GM10248 (cell line): Measurements from ENCODE around the gene TMOD1.

Experiments used
- CTCF ChIA-PET: fragments of 300-600 bp; sonication (Branson Sonifier 250); formaldehyde crosslinking; extraction: SDS; loops from one replicate; lab custom pipeline; 2021; ENCODE audit warnings: antibody characterized with exemption; lab: Yijun Ruan, JAX
- POLR2A ChIA-PET: fragments of 350-650 bp; sonication (Branson Sonifier 250); formaldehyde crosslinking; extraction: SDS; loops from one replicate; lab custom pipeline; 2020; ENCODE audit warnings: antibody characterized with exemption; lab: Yijun Ruan, JAX
- DNase-seq: peaks from one replicate; pipeline ENCODE4 v3.0.0; 2012; ENCODE audit errors: extremely low spot score
- TF ChIP-seq, protein P1 (sequence below): IDR thresholded peaks from 2 replicates; pipeline ENCODE4 v1.5.1; 2012; ENCODE audit warnings: mild to moderate bottlenecking, low read depth; ENCODE audit errors: extremely low read depth, missing control alignments, control extremely low read depth

TMOD1 gene

GRCh38 chr9:97510797-97511654 is 9.6 kb downstream of the TMOD1 start:
- ChIA-PET CTCF (interaction anchor here (0.9 to 2.8 kb wide), 10 partner anchors 8 to 123 kb away, joined by 3 to 24 read pairs (median 5); partner anchors contain the start of gene TMOD1), POLR2A (interaction anchor here (1.0 to 1.4 kb wide), 2 partner anchors 9 to 122 kb away, joined by 4 to 14 read pairs; partner anchors contain the start of genes NCBP1, TMOD1 and TSTD2)
- TF ChIP-seq, protein P1, sequence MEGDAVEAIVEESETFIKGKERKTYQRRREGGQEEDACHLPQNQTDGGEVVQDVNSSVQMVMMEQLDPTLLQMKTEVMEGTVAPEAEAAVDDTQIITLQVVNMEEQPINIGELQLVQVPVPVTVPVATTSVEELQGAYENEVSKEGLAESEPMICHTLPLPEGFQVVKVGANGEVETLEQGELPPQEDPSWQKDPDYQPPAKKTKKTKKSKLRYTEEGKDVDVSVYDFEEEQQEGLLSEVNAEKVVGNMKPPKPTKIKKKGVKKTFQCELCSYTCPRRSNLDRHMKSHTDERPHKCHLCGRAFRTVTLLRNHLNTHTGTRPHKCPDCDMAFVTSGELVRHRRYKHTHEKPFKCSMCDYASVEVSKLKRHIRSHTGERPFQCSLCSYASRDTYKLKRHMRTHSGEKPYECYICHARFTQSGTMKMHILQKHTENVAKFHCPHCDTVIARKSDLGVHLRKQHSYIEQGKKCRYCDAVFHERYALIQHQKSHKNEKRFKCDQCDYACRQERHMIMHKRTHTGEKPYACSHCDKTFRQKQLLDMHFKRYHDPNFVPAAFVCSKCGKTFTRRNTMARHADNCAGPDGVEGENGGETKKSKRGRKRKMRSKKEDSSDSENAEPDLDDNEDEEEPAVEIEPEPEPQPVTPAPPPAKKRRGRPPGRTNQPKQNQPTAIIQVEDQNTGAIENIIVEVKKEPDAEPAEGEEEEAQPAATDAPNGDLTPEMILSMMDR: no peak
- peak; percentile 62 for DNase-seq

GRCh38 chr9:97511655-97512427 is 10.4 kb downstream of the TMOD1 start:
- no peak for DNase-seq
- POLR2A ChIA-PET: interaction anchor here (1.0 to 1.4 kb wide), 2 partner anchors 10 to 122 kb away, joined by 4 to 14 read pairs; partner anchors contain the start of genes NCBP1, TMOD1 and TSTD2
- CTCF ChIA-PET: interaction anchor here (1.0 to 2.8 kb wide), 8 partner anchors 7 to 124 kb away, joined by 4 to 24 read pairs (median 6); partner anchors contain the start of gene TMOD1
- TF ChIP-seq, protein P1: no peak

GRCh38 chr9:97512966-97513560 is 11.6 kb downstream of the TMOD1 start:
- ChIA-PET CTCF (interaction anchor here (0.9 to 1.5 kb wide), 4 partner anchors 12 to 103 kb away, joined by 3 to 5 read pairs (median 4); partner anchors contain the start of gene TMOD1), POLR2A (no interaction called here)
- TF ChIP-seq, protein P1: no peak
- DNase-seq: no peak

- TF ChIP-seq, protein P1: no peak
- POLR2A ChIA-PET: no interaction called here
- no peak for DNase-seq
- CTCF ChIA-PET: interaction anchor here (1.5 to 8.3 kb wide), 4 partner anchors 11 to 84 kb away, joined by 4 to 80 read pairs (median 12); partner anchors contain the start of gene TMOD1
These were observed 13.1 kb downstream of the TMOD1 start for GRCh38 chr9:97514531-97514930.

GRCh38 chr9:97515662-97516061 is 14.2 kb downstream of the TMOD1 start:
- ChIA-PET POLR2A (interaction anchor here (0.9 kb wide), 1 partner anchor 9 kb away, joined by 3 read pairs; no protein-coding TSS in a partner anchor), CTCF (interaction anchor here (1.0 to 8.3 kb wide), 7 partner anchors 11 to 83 kb away, joined by 3 to 80 read pairs (median 9); partner anchors contain the start of gene TMOD1)
- TF ChIP-seq, protein P1: no peak
- DNase-seq: no peak
